CD4-positive, alpha-beta memory T cell (primary cell): Measurements from ENCODE around the gene AGAP2. TPM values are rescaled to one million over a fixed set of nuclear protein-coding genes. Genes with fewer than 3 reads are reported as not detected.
"Not testable (repeated sequence)": the region's sequence is repeated elsewhere in the genome, so short reads cannot be mapped to it uniquely, and the experiment has no call there.

Experiments used
- CTCF ChIA-PET: fragments of 350-600 bp; sonication (Branson Sonifier 250); formaldehyde crosslinking; loops from one replicate; lab custom pipeline; 2021; ENCODE audit warnings: inconsistent platforms; ENCODE audit not compliant: partially characterized antibody; lab: Charles Lee
- POLR2A ChIA-PET: fragments of 350-600 bp; sonication (Branson Sonifier 250); formaldehyde crosslinking; loops from one replicate; lab custom pipeline; 2021; ENCODE audit not compliant: partially characterized antibody; lab: Charles Lee
- DNase-seq, 5 donors: peaks; one replicate each; pipeline versions ENCODE4 v3.0.0 to v3.0.0-alpha.2; 2020 to 2022; ENCODE audit warnings: mixed read lengths in 1 of 5
- H3K27ac ChIP-seq: one replicate; pipeline ENCODE4 v1.7.0; 2013; ENCODE audit warnings: low read depth, low read length
- H3K27me3 ChIP-seq: 2 replicates; pipeline ENCODE4 v1.7.0; 2013; ENCODE audit warnings: mild to moderate bottlenecking, low read length, moderate library complexity; ENCODE audit not compliant: insufficient read depth
- H3K36me3 ChIP-seq: 2 replicates; pipeline ENCODE4 v1.7.0; 2013; ENCODE audit warnings: mild to moderate bottlenecking, low read length, moderate library complexity; ENCODE audit not compliant: insufficient read depth
- H3K4me1 ChIP-seq: 2 replicates; pipeline ENCODE4 v1.7.0; 2013; ENCODE audit warnings: mild to moderate bottlenecking, low read length, moderate library complexity; ENCODE audit not compliant: insufficient read depth
- H3K4me3 ChIP-seq, 2 donors: one replicate each; pipeline ENCODE4 v1.7.0; 2013; ENCODE audit warnings: low read length in 2 of 2, mild to moderate bottlenecking in 1 of 2
- H3K9me3 ChIP-seq, 2 donors: one replicate each; pipeline ENCODE4 v1.7.0; 2013; ENCODE audit warnings: low read length in 2 of 2, control low read depth in 1 of 2; ENCODE audit not compliant: control insufficient read depth in 1 of 2
- H3K27ac Mint-ChIP-seq, 7 donors: one replicate each; pipeline ENCODE4 v1.8.0; 2020 to 2021; ENCODE audit warnings: mixed read lengths in 7 of 7, mild to moderate bottlenecking in 6 of 7, inconsistent platforms in 3 of 7, moderate library complexity in 3 of 7
- H3K27me3 Mint-ChIP-seq, 2 donors: one replicate each; pipeline ENCODE4 v1.8.0; 2020 to 2021; ENCODE audit warnings: mixed read lengths in 2 of 2
- H3K36me3 Mint-ChIP-seq, 2 donors: one replicate each; pipeline ENCODE4 v1.8.0; 2020 to 2021; ENCODE audit warnings: mixed read lengths in 2 of 2, inconsistent platforms in 1 of 2, mild to moderate bottlenecking in 1 of 2
- H3K4me1 Mint-ChIP-seq, 4 donors: one replicate each; pipeline ENCODE4 v1.8.0; 2020 to 2021; ENCODE audit warnings: mixed read lengths in 4 of 4, mild to moderate bottlenecking in 1 of 4
- H3K4me3 Mint-ChIP-seq, 8 donors: one replicate each; pipeline ENCODE4 v1.8.0; 2020 to 2021; ENCODE audit warnings: mixed read lengths in 8 of 8, mild to moderate bottlenecking in 7 of 8, moderate library complexity in 6 of 8, inconsistent platforms in 3 of 8
- H3K9me3 Mint-ChIP-seq, 8 donors: one replicate each; pipeline ENCODE4 v1.8.0; 2020 to 2021; ENCODE audit warnings: mixed read lengths in 8 of 8, mild to moderate bottlenecking in 5 of 8, inconsistent platforms in 3 of 8, moderate library complexity in 1 of 8
- intact Hi-C: fragments of 100-400 bp; cut with micrococcal nuclease; formaldehyde crosslinking; loops from one replicate; pipeline ENCODE4 v1.15.1; 2023
- polyA plus RNA-seq, 2 donors: library from polyadenylated mRNA; unstranded; fragments of 300-500 nt; fragmentation: Illumina TruSeq; gene quantifications; one replicate each; pipeline ENCODE4 v1.2.3, GENCODE V29; 2021
- total RNA-seq, 2 experiments: library from RNA; stranded (reverse); gene quantifications; one replicate each; pipeline ENCODE4 v1.2.3, GENCODE V29; 2021

AGAP2 gene
- total and polyA plus RNA-seq, 4 experiments from 2014 or later = 3.2 to 66.7 (median 35.9) TPM

- Histone ChIP-seq H3K36me3 (no peaks in the 10 kb centered on the region), H3K27ac (no peak overlapping the region), H3K9me3 (no peaks in the 10 kb centered on the region), H3K27me3 (no peaks in the 10 kb centered on the region), H3K4me1 (peaks cover 52% of the 10 kb centered on the region), H3K4me3 (no peak overlapping the region)
- H3K4me3 Mint-ChIP-seq = peak overlapping the region in 5 of 8 donors; percentile 0 to 27 (median 6)
- DNase-seq = no peak
- H3K4me1 Mint-ChIP-seq = peaks cover 29 to 54% (median 41%) of the 10 kb centered on the region in 4 donors
- H3K9me3 Mint-ChIP-seq = no peaks in the 10 kb centered on the region
- H3K36me3 Mint-ChIP-seq = peaks cover 9 to 14% of the 10 kb centered on the region in 2 donors
- ChIA-PET POLR2A (interaction anchor here (1.0 kb wide), 2 partner anchors 9 to 19 kb away, joined by 3 to 4 read pairs; partner anchors contain the start of gene CYP27B1), CTCF (interaction anchor here (0.7 to 3.9 kb wide), 6 partner anchors 7 to 173 kb away, joined by 3 to 38 read pairs (median 6); partner anchors contain the start of gene TSFM)
- H3K27ac Mint-ChIP-seq = peak overlapping the region in 3 of 7 donors; percentile 3 to 77 (median 48)
- intact Hi-C loops = no loop called here
- H3K27me3 Mint-ChIP-seq = peaks cover 0 to 2% of the 10 kb centered on the region in 2 donors
Measured at GRCh38 chr12:57775563-57776246, 37.2 kb upstream of the AGAP2 start.

GRCh38 chr12:57775044-57775443 is 36.5 kb upstream of the AGAP2 start:
- Mint-ChIP-seq H3K27me3 (peaks cover 0 to 2% of the 10 kb centered on the region in 2 donors), H3K4me3 (no peak overlapping the region), H3K9me3 (no peaks in the 10 kb centered on the region), H3K27ac (no peak overlapping the region), H3K4me1 (peaks cover 23 to 53% (median 36%) of the 10 kb centered on the region in 4 donors), H3K36me3 (peaks cover 9 to 14% of the 10 kb centered on the region in 2 donors)
- Histone ChIP-seq H3K4me3 (no peak overlapping the region), H3K27me3 (no peaks in the 10 kb centered on the region), H3K9me3 (no peaks in the 10 kb centered on the region), H3K4me1 (peaks cover 48% of the 10 kb centered on the region), H3K36me3 (no peaks in the 10 kb centered on the region), H3K27ac (no peak overlapping the region)
- DNase-seq = no peak
- ChIA-PET POLR2A (interaction anchor here (1.0 kb wide), 1 partner anchor 18 kb away, joined by 3 read pairs; no protein-coding TSS in a partner anchor), CTCF (interaction anchor here (0.7 to 3.9 kb wide), 6 partner anchors 8 to 172 kb away, joined by 3 to 38 read pairs (median 6); partner anchors contain the start of gene TSFM)
- intact Hi-C loops = no loop called here

- H3K9me3 Mint-ChIP-seq, H3K9me3 ChIP-seq, H3K4me3 Mint-ChIP-seq, H3K27ac Mint-ChIP-seq, H3K27ac ChIP-seq, DNase-seq, H3K36me3 ChIP-seq, H3K27me3 Mint-ChIP-seq, intact Hi-C loops, H3K27me3 ChIP-seq, H3K4me3 ChIP-seq: not testable (repeated sequence)
- Mint-ChIP-seq H3K36me3 (peaks cover 9 to 18% of the 10 kb centered on the region in 2 donors), H3K4me1 (peaks cover 23 to 53% (median 33%) of the 10 kb centered on the region in 4 donors)
- ChIA-PET CTCF (interaction anchor here (1.0 to 3.9 kb wide), 5 partner anchors 8 to 121 kb away, joined by 3 to 38 read pairs (median 10); partner anchors contain the start of gene TSFM), POLR2A (interaction anchor here (1.0 kb wide), 1 partner anchor 18 kb away, joined by 3 read pairs; no protein-coding TSS in a partner anchor)
- peaks cover 44% of the 10 kb centered on the region for H3K4me1 ChIP-seq
Measured at GRCh38 chr12:57774634-57775033, 36.1 kb upstream of the AGAP2 start.

- Mint-ChIP-seq H3K9me3 (peaks cover 0 to 2% (median 0%) of the 10 kb centered on the region in 8 donors), H3K36me3 (peaks cover 20 to 25% of the 10 kb centered on the region in 2 donors), H3K4me1 (peaks cover 14 to 38% (median 23%) of the 10 kb centered on the region in 4 donors), H3K4me3 (peak within 1 kb of the TSS; percentile 95 to 100 (median 96)), H3K27me3 (peaks cover 0 to 2% of the 10 kb centered on the region in 2 donors), H3K27ac (peak within 1 kb of the TSS; percentile 94 to 99 (median 98))
- no peak for DNase-seq
- Histone ChIP-seq H3K4me3 (peak within 1 kb of the TSS; percentile 98 to 99), H3K9me3 (no peaks in the 10 kb centered on the region), H3K27me3 (no peaks in the 10 kb centered on the region), H3K36me3 (no peaks in the 10 kb centered on the region), H3K4me1 (peaks cover 26% of the 10 kb centered on the region), H3K27ac (peak within 1 kb of the TSS; percentile 84)
- intact Hi-C loops = loop anchor here (1.0 kb wide), 2 partner anchors 10 to 20 kb away; partner anchors contain the start of genes CDK4 and TSFM
- ChIA-PET POLR2A (interaction anchor here (0.6 to 1.8 kb wide), 11 partner anchors 10 to 1147 kb away, joined by 3 to 53 read pairs (median 4); partner anchors contain the start of genes CDK4, CTDSP2, MARCHF9 and TSFM), CTCF (interaction anchor here (0.8 to 3.9 kb wide), 5 partner anchors 10 to 314 kb away, joined by 3 to 38 read pairs (median 6); partner anchors contain the start of gene TSFM)
Measured at GRCh38 chr12:57772429-57773322, 34.1 kb upstream of the AGAP2 start, which contains the start of gene EEF1AKMT3. EEF1AKMT3 (plus strand) TSS chr12:57772614; CDS start chr12:57772725, 111 bp downstream.

GRCh38 chr12:57771873-57772428 is 33.4 kb upstream of the AGAP2 start, which contains the start of gene METTL1:
METTL1 (minus strand) TSS chr12:57772105; CDS start chr12:57772083, 22 bp downstream.
- Histone ChIP-seq H3K27me3 (peaks cover 3% of the 10 kb centered on the region), H3K27ac (peak within 1 kb of the TSS; percentile 84), H3K4me3 (peak within 1 kb of the TSS; percentile 98 to 99), H3K36me3 (no peaks in the 10 kb centered on the region), H3K9me3 (no peaks in the 10 kb centered on the region), H3K4me1 (peaks cover 29% of the 10 kb centered on the region)
- peaks cover 0 to 2% (median 0%) of the 10 kb centered on the region in 8 donors for H3K9me3 Mint-ChIP-seq
- H3K27me3 Mint-ChIP-seq = peaks cover 0 to 2% of the 10 kb centered on the region in 2 donors
- DNase-seq = peak; percentile 88 to 95 (median 91)
- CTCF ChIA-PET = interaction anchor here (0.8 to 3.9 kb wide), 5 partner anchors 11 to 313 kb away, joined by 3 to 38 read pairs (median 6); partner anchors contain the start of gene TSFM
- intact Hi-C loops = loop anchor here (1.0 kb wide), 2 partner anchors 10 to 20 kb away; partner anchors contain the start of genes CDK4 and TSFM
- POLR2A ChIA-PET = interaction anchor here (0.7 to 1.8 kb wide), 10 partner anchors 11 to 127 kb away, joined by 3 to 53 read pairs (median 5); partner anchors contain the start of genes CDK4, CTDSP2, MARCHF9 and TSFM
- H3K27ac Mint-ChIP-seq = peak within 1 kb of the TSS; percentile 94 to 99 (median 98)
- H3K36me3 Mint-ChIP-seq = peaks cover 20 to 25% of the 10 kb centered on the region in 2 donors
- peak within 1 kb of the TSS; percentile 95 to 100 (median 96) for H3K4me3 Mint-ChIP-seq
- H3K4me1 Mint-ChIP-seq = peaks cover 14 to 34% (median 20%) of the 10 kb centered on the region in 4 donors
